Testis (tissue), 3 donors: Measurements from ENCODE around the gene TCF7. TPM values are rescaled to one million over a fixed set of nuclear protein-coding genes. Genes with fewer than 3 reads are reported as not detected.

ENCODE experiments used
- DNase-seq: peaks from one replicate; pipeline ENCODE4 v3.0.0-alpha.2; 2019
- H3K27ac ChIP-seq, 2 donors: fragments of 200-600 bp; sonication (generic); one replicate each; pipeline ENCODE4 v1.5.1; 2019
- H3K27me3 ChIP-seq: fragments of 200-600 bp; sonication (generic); one replicate; pipeline ENCODE4 v1.5.1; 2019
- H3K36me3 ChIP-seq: fragments of 200-600 bp; sonication (generic); one replicate; pipeline ENCODE4 v1.5.1; 2017; ENCODE audit warnings: low read depth; ENCODE audit errors: missing control alignments
- H3K4me1 ChIP-seq: fragments of 200-600 bp; sonication (generic); one replicate; pipeline ENCODE4 v1.5.1; 2019
- H3K4me3 ChIP-seq, 2 donors: fragments of 200-600 bp; sonication (generic); one replicate each; pipeline ENCODE4 v1.5.1; 2017 to 2019
- H3K9me3 ChIP-seq: fragments of 200-600 bp; sonication (generic); one replicate; pipeline ENCODE4 v1.5.1; 2017
- CTCF ChIP-seq, 3 experiments: fragments of 450-650 bp in 2 of 3; fragments of 200-600 bp in 1 of 3; sonication (generic) in 1 of 3; IDR thresholded peaks; one replicate each; pipeline ENCODE4 v1.5.1; 2016 to 2019; ENCODE audit warnings: antibody characterized with exemption in 3 of 3, mild to moderate bottlenecking in 2 of 3, moderate library complexity in 1 of 3
- POLR2A ChIP-seq: fragments of 450-650 bp; IDR thresholded peaks from one replicate; pipeline ENCODE4 v1.6.1; 2017; ENCODE audit warnings: antibody characterized with exemption, mild to moderate bottlenecking, moderate library complexity
- WGBS, 2 donors: methylation state at CpG; one replicate each; pipeline ENCODE4 v1.1.5; 2018; 5-methylcytosine and 5-hydroxymethylcytosine counted together
- intact Hi-C: fragments of 100-400 bp; cut with DNase I; formaldehyde crosslinking; loops from one replicate; pipeline ENCODE4 v1.15.1; 2023; ENCODE audit warnings: low total_unique reads
- polyA plus RNA-seq: library from polyadenylated mRNA; stranded (reverse); fragments of 350-450 nt; fragmentation: Illumina TruSeq; extraction: RNeasy Lipid Tissue Mini Kit (QIAGEN cat#74804); gene quantifications from one replicate; pipeline ENCODE4 v1.2.3, GENCODE V29; 2014; ENCODE audit warnings: low read depth, low replicate concordance; ENCODE audit not compliant: insufficient read depth
- total RNA-seq, 2 donors: library from RNA; depleted of rRNA; stranded (reverse); fragments of >200 nt; gene quantifications; one replicate each; pipeline ENCODE4 v1.2.3, GENCODE V29; 2016

TCF7 gene
- total and polyA plus RNA-seq, 3 donors from 2014 or later: 9.9 to 16.1 (median 15.2) TPM

- intact Hi-C loops: no loop called here
- Histone ChIP-seq H3K9me3 (no peaks in the 10 kb centered on the region), H3K27ac (no peak overlapping the region), H3K4me1 (no peaks in the 10 kb centered on the region), H3K27me3 (no peaks in the 10 kb centered on the region), H3K4me3 (no peak overlapping the region), H3K36me3 (no peaks in the 10 kb centered on the region)
- no peak for DNase-seq
- 89 to 91% methylated on average over 11 of the region's 11 CpGs for WGBS, 2 donors
- TF ChIP-seq POLR2A: no peak
- no peak for TF ChIP-seq CTCF (IDR thresholded peaks at IDR 0.05)
Observed at GRCh38 chr5:134099288-134099872, 15.1 kb upstream of the TCF7 start.

- no peak for TF ChIP-seq CTCF (IDR thresholded peaks at IDR 0.05)
- TF ChIP-seq POLR2A: no peak
- Histone ChIP-seq H3K4me3 (no peak overlapping the region), H3K36me3 (no peaks in the 10 kb centered on the region), H3K27me3 (no peaks in the 10 kb centered on the region), H3K4me1 (no peaks in the 10 kb centered on the region), H3K27ac (no peak overlapping the region), H3K9me3 (no peaks in the 10 kb centered on the region)
- intact Hi-C loops: no loop called here
- DNase-seq: no peak
- 92 to 100% methylated on average over 1 to 2 of the region's 2 CpGs for WGBS, 2 donors
Observed at GRCh38 chr5:134099939-134100282, 14.6 kb upstream of the TCF7 start.

- no peak for TF ChIP-seq POLR2A
- no peaks in the 10 kb centered on the region for H3K36me3 ChIP-seq
- H3K27ac ChIP-seq: no peak overlapping the region
- H3K27me3 ChIP-seq: no peaks in the 10 kb centered on the region
- H3K4me3 ChIP-seq: no peak overlapping the region
- no peaks in the 10 kb centered on the region for H3K4me1 ChIP-seq
- WGBS, 2 donors: 57 to 72% methylated on average over 8 to 10 of the region's 10 CpGs
- intact Hi-C loops: no loop called here
- H3K9me3 ChIP-seq: no peaks in the 10 kb centered on the region
- peak; percentile 40 for DNase-seq
Observed at GRCh38 chr5:134100283-134101091, 14.0 kb upstream of the TCF7 start.

GRCh38 chr5:134101686-134102439 lies 12.6 kb upstream of the TCF7 start:
- peak; percentile 57 for DNase-seq
- 53 to 54% methylated on average over 9 to 20 of the region's 20 CpGs for WGBS, 2 donors
- H3K9me3 ChIP-seq: no peaks in the 10 kb centered on the region
- no peak for TF ChIP-seq POLR2A
- peak; percentile 28 to 80 (median 53) for TF ChIP-seq CTCF (IDR thresholded peaks at IDR 0.05)
- no peak overlapping the region for H3K4me3 ChIP-seq
- no peaks in the 10 kb centered on the region for H3K36me3 ChIP-seq
- intact Hi-C loops: no loop called here
- no peaks in the 10 kb centered on the region for H3K27me3 ChIP-seq
- no peak overlapping the region for H3K27ac ChIP-seq
- H3K4me1 ChIP-seq: no peaks in the 10 kb centered on the region

GRCh38 chr5:134103397-134103796 lies 11.1 kb upstream of the TCF7 start:
- TF ChIP-seq POLR2A (no peak), CTCF (IDR thresholded peaks at IDR 0.05) (no peak)
- no peak overlapping the region for H3K27ac ChIP-seq
- H3K4me1 ChIP-seq: no peaks in the 10 kb centered on the region
- 89 to 93% methylated on average over 8 to 9 of the region's 9 CpGs for WGBS, 2 donors
- intact Hi-C loops: no loop called here
- DNase-seq: no peak
- H3K36me3 ChIP-seq: no peaks in the 10 kb centered on the region
- H3K9me3 ChIP-seq: no peaks in the 10 kb centered on the region
- H3K4me3 ChIP-seq: no peak overlapping the region
- no peaks in the 10 kb centered on the region for H3K27me3 ChIP-seq
